ENCODE measurements around the gene DTNB.

- no peak for TF ChIP-seq CTCF (IDR thresholded peaks at IDR 0.05)
- no peak for TF ChIP-seq POLR2A (IDR thresholded peaks at IDR 0.05)
These were observed 301.8 kb downstream of the DTNB start for GRCh38 chr2:25371253-25372241.

All from Peyer's patch (tissue), 4 donors.